ENCODE measurements around the gene MRPL39. TPM values are rescaled to one million over a fixed set of nuclear protein-coding genes. Genes with fewer than 3 reads are reported as not detected.

Gene MRPL39
- polyA plus RNA-seq, 4 donors: 38.0 to 45.2 (median 41.0) TPM

- DNase-seq (ENCODE audit: low read depth in 4 of 4, low spot score in 2 of 4): no peak
Observed at GRCh38 chr21:25571726-25572121, 35.6 kb downstream of the MRPL39 start.

- no peak for DNase-seq (ENCODE audit: low read depth in 4 of 4, low spot score in 2 of 4)
Observed at GRCh38 chr21:25569711-25570110, 37.6 kb downstream of the MRPL39 start.

GRCh38 chr21:25569084-25569483 lies 38.2 kb downstream of the MRPL39 start:
- DNase-seq (ENCODE audit: low read depth in 4 of 4, low spot score in 2 of 4): no peak

GRCh38 chr21:25568246-25568645 lies 39.0 kb downstream of the MRPL39 start:
- DNase-seq (ENCODE audit: low read depth in 4 of 4, low spot score in 2 of 4): peak in 2 of 4 donors; percentile 68 to 72

- no peak for DNase-seq (ENCODE audit: low read depth in 4 of 4, low spot score in 2 of 4)
Observed at GRCh38 chr21:25567472-25567871, 39.8 kb downstream of the MRPL39 start.

GRCh38 chr21:25566645-25567044 lies 40.6 kb downstream of the MRPL39 start:
- no peak for DNase-seq (ENCODE audit: low read depth in 4 of 4, low spot score in 2 of 4)

GRCh38 chr21:25565272-25566211 lies 41.7 kb downstream of the MRPL39 start:
- DNase-seq (ENCODE audit: low read depth in 4 of 4, low spot score in 2 of 4): no peak

- no peak for DNase-seq (ENCODE audit: low read depth in 4 of 4, low spot score in 2 of 4)
Observed at GRCh38 chr21:25564349-25564948, 42.8 kb downstream of the MRPL39 start.

GRCh38 chr21:25563361-25564116 lies 43.7 kb downstream of the MRPL39 start:
- no peak for DNase-seq (ENCODE audit: low read depth in 4 of 4, low spot score in 2 of 4)

- DNase-seq (ENCODE audit: low read depth in 4 of 4, low spot score in 2 of 4): no peak
Observed at GRCh38 chr21:25562660-25563059, 44.6 kb downstream of the MRPL39 start.

- DNase-seq (ENCODE audit: low read depth in 4 of 4, low spot score in 2 of 4): peak in 2 of 4 donors; percentile 24 to 26
Observed at GRCh38 chr21:25561668-25562641, 45.3 kb downstream of the MRPL39 start.

GRCh38 chr21:25560891-25561290 lies 46.4 kb downstream of the MRPL39 start:
- no peak for DNase-seq (ENCODE audit: low read depth in 4 of 4, low spot score in 2 of 4)

GRCh38 chr21:25560271-25560685 lies 47.0 kb downstream of the MRPL39 start:
- no peak for DNase-seq (ENCODE audit: low read depth in 4 of 4, low spot score in 2 of 4)

- DNase-seq (ENCODE audit: low read depth in 4 of 4, low spot score in 2 of 4): no peak
Observed at GRCh38 chr21:25559746-25560145, 47.5 kb downstream of the MRPL39 start.

- DNase-seq (ENCODE audit: low read depth in 4 of 4, low spot score in 2 of 4): no peak
Observed at GRCh38 chr21:25558123-25558522, 49.2 kb downstream of the MRPL39 start.

GRCh38 chr21:25557180-25557579 lies 50.1 kb downstream of the MRPL39 start:
- DNase-seq (ENCODE audit: low read depth in 4 of 4, low spot score in 2 of 4): no peak

- no peak for DNase-seq (ENCODE audit: low read depth in 4 of 4, low spot score in 2 of 4)
Observed at GRCh38 chr21:25556091-25556490, 51.2 kb downstream of the MRPL39 start.

GRCh38 chr21:25555492-25555891 lies 51.8 kb downstream of the MRPL39 start:
- no peak for DNase-seq (ENCODE audit: low read depth in 4 of 4, low spot score in 2 of 4)

- DNase-seq (ENCODE audit: low read depth in 4 of 4, low spot score in 2 of 4): no peak
Observed at GRCh38 chr21:25552856-25553255, 54.4 kb downstream of the MRPL39 start.

- no peak for DNase-seq (ENCODE audit: low read depth in 4 of 4, low spot score in 2 of 4)
Observed at GRCh38 chr21:25551569-25551968, 55.7 kb downstream of the MRPL39 start.
